NCI-H2029 (cell line): ENCODE results near the gene GOLGA7B.
"Not testable (repeated sequence)": the region's sequence is repeated elsewhere in the genome, so short reads cannot be mapped to it uniquely, and the experiment has no call there.

ENCODE experiments used
- DNase-seq: peaks from one replicate; lab custom pipeline; 2025; lab: John Stamatoyannopoulos, UW

The GOLGA7B gene

GRCh38 chr10:97831259-97831658, 18.4 kb upstream of the GOLGA7B start:
- DNase-seq = no peak

GRCh38 chr10:97836446-97836845, 13.2 kb upstream of the GOLGA7B start:
- no peak for DNase-seq

- DNase-seq = no peak
These were observed 11.6 kb upstream of the GOLGA7B start for GRCh38 chr10:97838091-97838490.

GRCh38 chr10:97841166-97841565, 8.5 kb upstream of the GOLGA7B start:
- DNase-seq = not testable (repeated sequence)

GRCh38 chr10:97842114-97842513, 7.5 kb upstream of the GOLGA7B start:
- DNase-seq = not testable (repeated sequence)

- peak; percentile 46 for DNase-seq
These were observed 6.9 kb upstream of the GOLGA7B start for GRCh38 chr10:97842656-97843280.

GRCh38 chr10:97843281-97843671, 6.4 kb upstream of the GOLGA7B start:
- peak; percentile 56 for DNase-seq

- DNase-seq = not testable (repeated sequence)
These were observed 5.7 kb upstream of the GOLGA7B start for GRCh38 chr10:97843972-97844371.

- no peak for DNase-seq
These were observed 5.0 kb upstream of the GOLGA7B start for GRCh38 chr10:97844678-97845077.

- DNase-seq = peak; percentile 86
These were observed 448 bp upstream of the GOLGA7B start for GRCh38 chr10:97849103-97849686.

- no peak for DNase-seq
These were observed 803 bp downstream of the GOLGA7B start for GRCh38 chr10:97850446-97850845.

GRCh38 chr10:97851341-97852001, 1.8 kb downstream of the GOLGA7B start:
- DNase-seq = no peak

- no peak for DNase-seq
These were observed 2.6 kb downstream of the GOLGA7B start for GRCh38 chr10:97852277-97852676.

- DNase-seq = no peak
These were observed 3.3 kb downstream of the GOLGA7B start for GRCh38 chr10:97852840-97853405.

- no peak for DNase-seq
These were observed 5.1 kb downstream of the GOLGA7B start for GRCh38 chr10:97854743-97855142.

- no peak for DNase-seq
These were observed 8.4 kb downstream of the GOLGA7B start for GRCh38 chr10:97858001-97858439.

GRCh38 chr10:97861097-97861750, 11.6 kb downstream of the GOLGA7B start:
- DNase-seq = no peak

GRCh38 chr10:97861924-97862323, 12.3 kb downstream of the GOLGA7B start:
- DNase-seq = no peak

- DNase-seq = no peak
These were observed 14.2 kb downstream of the GOLGA7B start for GRCh38 chr10:97863808-97864207.

- no peak for DNase-seq
These were observed 15.8 kb downstream of the GOLGA7B start for GRCh38 chr10:97865488-97865887.

GRCh38 chr10:97866524-97867219, 17.0 kb downstream of the GOLGA7B start:
- no peak for DNase-seq
